ENCODE data around the gene TMEM120A. TPM values are rescaled to one million over a fixed set of nuclear protein-coding genes. Genes with fewer than 3 reads are reported as not detected.

Gene TMEM120A
- total RNA-seq = 18.0 and 19.5 TPM in 2 replicates

GRCh38 chr7:75994388-75995051, at the start of gene TMEM120A:
TMEM120A (minus strand) TSS chr7:75994595; CDS start chr7:75994570, 25 bp downstream.

Other genes starting within 250 kb of the TMEM120A start
- not detected in 2 replicates for gene CCL26, start 222.4 kb downstream of the TMEM120A start, total RNA-seq
- gene CCL24, start 180.8 kb downstream of the TMEM120A start, total RNA-seq = not detected in 2 replicates
- 43.1 and 49.9 TPM in 2 replicates for gene RHBDD2, start 115.6 kb downstream of the TMEM120A start, total RNA-seq
- 94.5 and 110 TPM in 2 replicates for gene POR, start 79.4 kb downstream of the TMEM120A start, total RNA-seq
- gene STYXL1, start 53.4 kb upstream of the TMEM120A start, total RNA-seq = 64.3 and 73.5 TPM in 2 replicates
- 173 and 222 TPM in 2 replicates for gene MDH2, start 53.5 kb upstream of the TMEM120A start, total RNA-seq
- 0.19 and 0.85 TPM in 2 replicates for gene SRRM3, start 207.3 kb upstream of the TMEM120A start, total RNA-seq

Data from airway epithelial cell (primary cell).